KBM-7 (cell line): ENCODE results near the gene FNDC3A.

ENCODE experiments used
- DNase-seq: peaks from one replicate; pipeline ENCODE4 v3.0.0-alpha.2; 2015
- in situ Hi-C: fragments of 300-500 bp; cut with MboI; formaldehyde crosslinking; loops from 2 replicates; pipeline ENCODE4 v1.14.3; 2020; ENCODE audit warnings: low sequenced_read_pairs, low pct_unique_long_range_greater_than_20kb, mixed read lengths

The FNDC3A gene

GRCh38 chr13:49183672-49184325, 208.1 kb downstream of the FNDC3A start:
- in situ Hi-C loops = no loop called here
- no peak for DNase-seq

- in situ Hi-C loops = no loop called here
- DNase-seq = no peak
Measured at GRCh38 chr13:49184621-49185020, 208.9 kb downstream of the FNDC3A start.

- peak; percentile 53 for DNase-seq
- in situ Hi-C loops = no loop called here
Measured at GRCh38 chr13:49185264-49185663, 209.6 kb downstream of the FNDC3A start.

- in situ Hi-C loops = no loop called here
- no peak for DNase-seq
Measured at GRCh38 chr13:49190901-49191300, 215.2 kb downstream of the FNDC3A start.

GRCh38 chr13:49206641-49207040, 230.9 kb downstream of the FNDC3A start:
- in situ Hi-C loops = no loop called here
- DNase-seq = no peak

- in situ Hi-C loops = no loop called here
- DNase-seq = no peak
Measured at GRCh38 chr13:49208619-49209018, 232.9 kb downstream of the FNDC3A start.

GRCh38 chr13:49210114-49210513, 234.4 kb downstream of the FNDC3A start:
- DNase-seq = no peak
- in situ Hi-C loops = no loop called here

- peak; percentile 12 for DNase-seq
- in situ Hi-C loops = no loop called here
Measured at GRCh38 chr13:49210669-49211068, 235.0 kb downstream of the FNDC3A start.

GRCh38 chr13:49213539-49213938, 237.8 kb downstream of the FNDC3A start:
- in situ Hi-C loops = no loop called here
- peak; percentile 20 for DNase-seq

- in situ Hi-C loops = no loop called here
- DNase-seq = no peak
Measured at GRCh38 chr13:49213997-49214916, 238.5 kb downstream of the FNDC3A start.

GRCh38 chr13:49214917-49215376, 239.2 kb downstream of the FNDC3A start:
- peak; percentile 93 for DNase-seq

GRCh38 chr13:49216334-49216733, 240.6 kb downstream of the FNDC3A start:
- DNase-seq = peak; percentile 53
- in situ Hi-C loops = no loop called here

More at GRCh38 chr13:49214917-49215376, 239.2 kb downstream of the FNDC3A start:
- in situ Hi-C loops = no loop called here

GRCh38 chr13:49217962-49218492, 242.3 kb downstream of the FNDC3A start:
- no peak for DNase-seq
- in situ Hi-C loops = no loop called here

- in situ Hi-C loops = no loop called here
- no peak for DNase-seq
Measured at GRCh38 chr13:49218493-49219051, 242.9 kb downstream of the FNDC3A start.

- DNase-seq = no peak
- in situ Hi-C loops = no loop called here
Measured at GRCh38 chr13:49219647-49220035, 243.9 kb downstream of the FNDC3A start.

- in situ Hi-C loops = no loop called here
- DNase-seq = no peak
Measured at GRCh38 chr13:49220036-49220855, 244.5 kb downstream of the FNDC3A start, which contains the start of gene MLNR. MLNR (plus strand) TSS chr13:49220338; CDS start chr13:49220338, 0 bp downstream.

- DNase-seq = no peak
- in situ Hi-C loops = no loop called here
Measured at GRCh38 chr13:49220856-49221589, 245.3 kb downstream of the FNDC3A start.

GRCh38 chr13:49221590-49221965, 245.9 kb downstream of the FNDC3A start:
- in situ Hi-C loops = no loop called here
- no peak for DNase-seq
